Subcutaneous abdominal adipose tissue (tissue), 5 donors: ENCODE data around the gene CCSER1.

Experiments
- H3K27ac ChIP-seq: one replicate; pipeline ENCODE4 v1.7.0; 2013; ENCODE audit warnings: low read depth, mild to moderate bottlenecking, inconsistent platforms, low read length, moderate library complexity
- H3K27me3 ChIP-seq, 5 donors: one replicate each; pipeline ENCODE4 v1.7.0; 2013; ENCODE audit warnings: low read length in 5 of 5, inconsistent platforms in 1 of 5; ENCODE audit not compliant: control insufficient read depth in 5 of 5, insufficient read depth in 4 of 5
- H3K36me3 ChIP-seq, 5 donors: one replicate each; pipeline ENCODE4 v1.7.0; 2013; ENCODE audit warnings: low read length in 5 of 5; ENCODE audit not compliant: control insufficient read depth in 5 of 5, insufficient read depth in 5 of 5
- H3K4me1 ChIP-seq, 5 donors: one replicate each; pipeline ENCODE4 v1.7.0; 2013; ENCODE audit warnings: low read length in 5 of 5, mild to moderate bottlenecking in 3 of 5, moderate library complexity in 1 of 5; ENCODE audit not compliant: control insufficient read depth in 5 of 5, insufficient read depth in 5 of 5
- H3K4me3 ChIP-seq, 5 donors: one replicate each; pipeline ENCODE4 v1.7.0; 2013; ENCODE audit warnings: low read length in 5 of 5, low read depth in 1 of 5
- H3K9ac ChIP-seq, 5 donors: one replicate each; pipeline ENCODE4 v1.7.0; 2013; ENCODE audit warnings: low read length in 5 of 5, mild to moderate bottlenecking in 4 of 5, moderate library complexity in 3 of 5
- H3K9me3 ChIP-seq, 5 donors: one replicate each; pipeline ENCODE4 v1.7.0; 2013; ENCODE audit warnings: low read length in 5 of 5; ENCODE audit not compliant: control insufficient read depth in 5 of 5
- donor health status: healthy.
- donor health status: healthy.
- donor health status: healthy.
- donor health status: healthy.
- donor health status: healthy.

CCSER1 gene

DNA sequence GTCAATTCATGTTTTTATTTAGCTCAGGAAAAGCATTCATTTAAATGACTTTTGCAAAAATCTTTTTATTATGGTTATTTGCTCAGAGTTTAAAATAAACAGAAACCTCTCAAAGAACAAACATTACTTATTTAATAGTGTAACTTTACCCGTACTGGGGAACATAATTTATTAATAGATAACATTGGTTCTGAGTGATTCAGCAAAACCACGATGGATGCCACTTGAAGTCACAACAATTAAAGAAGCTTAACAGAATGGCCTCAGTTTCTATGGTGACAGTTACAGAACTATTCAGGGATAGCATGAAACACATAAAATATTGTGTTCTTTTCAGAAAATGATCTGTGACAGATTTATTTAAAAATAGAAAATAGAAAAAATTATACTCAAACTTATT is 368.7 kb downstream of the CCSER1 start:
- Histone ChIP-seq H3K27ac (no peak overlapping the region), H3K27me3 (no peaks in the 10 kb centered on the region), H3K4me1 (no peaks in the 10 kb centered on the region), H3K9me3 (no peaks in the 10 kb centered on the region), H3K4me3 (no peak overlapping the region), H3K36me3 (no peaks in the 10 kb centered on the region), H3K9ac (no peak overlapping the region)

- Histone ChIP-seq H3K9ac (no peak overlapping the region), H3K27ac (no peak overlapping the region), H3K27me3 (no peaks in the 10 kb centered on the region), H3K4me3 (no peak overlapping the region), H3K36me3 (no peaks in the 10 kb centered on the region), H3K4me1 (no peaks in the 10 kb centered on the region), H3K9me3 (peaks cover 0 to 8% (median 3%) of the 10 kb centered on the region in 5 donors)
Measured at GRCh38 chr4:90498175-90498574, 371.0 kb downstream of the CCSER1 start.

GRCh38 chr4:90503677-90504076 is 376.5 kb downstream of the CCSER1 start:
- H3K27me3 ChIP-seq: no peaks in the 10 kb centered on the region
- H3K27ac ChIP-seq: no peak overlapping the region
- peaks cover 0 to 21% (median 9%) of the 10 kb centered on the region in 5 donors for H3K9me3 ChIP-seq

GRCh38 chr4:90515191-90515590 is 388.0 kb downstream of the CCSER1 start:
- H3K36me3 ChIP-seq: no peaks in the 10 kb centered on the region
- no peaks in the 10 kb centered on the region for H3K4me1 ChIP-seq
- no peaks in the 10 kb centered on the region for H3K27me3 ChIP-seq
- H3K4me3 ChIP-seq: no peak overlapping the region
- H3K27ac ChIP-seq: no peak overlapping the region
- H3K9ac ChIP-seq: no peak overlapping the region
- H3K9me3 ChIP-seq: no peaks in the 10 kb centered on the region

More at GRCh38 chr4:90503677-90504076, 376.5 kb downstream of the CCSER1 start:
- H3K4me3 ChIP-seq: no peak overlapping the region
- no peaks in the 10 kb centered on the region for H3K36me3 ChIP-seq
- no peak overlapping the region for H3K9ac ChIP-seq
- H3K4me1 ChIP-seq: no peaks in the 10 kb centered on the region

- no peaks in the 10 kb centered on the region for H3K9me3 ChIP-seq
- no peak overlapping the region for H3K9ac ChIP-seq
- H3K36me3 ChIP-seq: no peaks in the 10 kb centered on the region
- H3K4me1 ChIP-seq: no peaks in the 10 kb centered on the region
- no peak overlapping the region for H3K27ac ChIP-seq
- H3K27me3 ChIP-seq: no peaks in the 10 kb centered on the region
- no peak overlapping the region for H3K4me3 ChIP-seq
Measured at GRCh38 chr4:90528551-90528950, 401.4 kb downstream of the CCSER1 start.

DNA sequence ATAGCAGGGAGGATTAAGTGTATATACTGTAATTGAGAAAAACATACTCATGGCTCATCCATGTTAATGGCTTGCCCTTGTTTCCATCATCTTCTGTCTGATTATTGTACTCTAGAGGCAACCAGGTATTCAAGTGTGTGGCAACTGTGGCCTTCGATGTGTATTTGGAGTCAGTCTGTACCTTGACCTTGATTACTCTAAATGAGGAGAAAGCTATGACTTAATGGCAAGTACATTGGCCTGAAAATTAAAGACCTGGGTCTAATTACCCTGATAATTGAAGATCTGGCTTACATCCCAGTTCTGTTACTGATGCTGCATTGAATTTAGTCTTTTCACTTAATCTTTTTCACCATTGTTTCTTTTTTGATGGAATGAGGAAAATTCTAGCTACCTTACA is 409.2 kb downstream of the CCSER1 start:
- Histone ChIP-seq H3K36me3 (no peaks in the 10 kb centered on the region), H3K4me3 (no peak overlapping the region), H3K4me1 (peaks cover 0 to 6% (median 0%) of the 10 kb centered on the region in 5 donors), H3K27ac (no peak overlapping the region), H3K27me3 (no peaks in the 10 kb centered on the region), H3K9ac (no peak overlapping the region), H3K9me3 (no peaks in the 10 kb centered on the region)

GRCh38 chr4:90537491-90537890 is 410.3 kb downstream of the CCSER1 start:
- no peak overlapping the region for H3K4me3 ChIP-seq
- no peak overlapping the region for H3K9ac ChIP-seq
- H3K27ac ChIP-seq: no peak overlapping the region
- H3K27me3 ChIP-seq: no peaks in the 10 kb centered on the region
- no peaks in the 10 kb centered on the region for H3K36me3 ChIP-seq
- peaks cover 0 to 6% (median 0%) of the 10 kb centered on the region in 5 donors for H3K4me1 ChIP-seq
- H3K9me3 ChIP-seq: no peaks in the 10 kb centered on the region

- no peak overlapping the region for H3K9ac ChIP-seq
- H3K4me3 ChIP-seq: no peak overlapping the region
- no peaks in the 10 kb centered on the region for H3K27me3 ChIP-seq
- H3K36me3 ChIP-seq: no peaks in the 10 kb centered on the region
- peaks cover 0 to 6% (median 0%) of the 10 kb centered on the region in 5 donors for H3K4me1 ChIP-seq
- H3K9me3 ChIP-seq: no peaks in the 10 kb centered on the region
- no peak overlapping the region for H3K27ac ChIP-seq
Measured at GRCh38 chr4:90540536-90540935, 413.3 kb downstream of the CCSER1 start.

- Histone ChIP-seq H3K9me3 (no peaks in the 10 kb centered on the region), H3K4me1 (peaks cover 0 to 6% (median 3%) of the 10 kb centered on the region in 5 donors), H3K9ac (no peak overlapping the region), H3K27ac (no peak overlapping the region), H3K27me3 (no peaks in the 10 kb centered on the region), H3K4me3 (no peak overlapping the region), H3K36me3 (no peaks in the 10 kb centered on the region)
Measured at GRCh38 chr4:90542216-90542615, 415.0 kb downstream of the CCSER1 start.

- no peak overlapping the region for H3K4me3 ChIP-seq
- peaks cover 0 to 6% (median 3%) of the 10 kb centered on the region in 5 donors for H3K4me1 ChIP-seq
- H3K27ac ChIP-seq: no peak overlapping the region
- no peaks in the 10 kb centered on the region for H3K27me3 ChIP-seq
- no peaks in the 10 kb centered on the region for H3K36me3 ChIP-seq
- no peaks in the 10 kb centered on the region for H3K9me3 ChIP-seq
- H3K9ac ChIP-seq: no peak overlapping the region
Measured at GRCh38 chr4:90543419-90544170, 416.4 kb downstream of the CCSER1 start.
